SK-N-SH (cell line): ENCODE data around the gene UNC13D.
"Not testable (repeated sequence)": the region's sequence is repeated elsewhere in the genome, so short reads cannot be mapped to it uniquely, and the experiment has no call there.

ENCODE experiments used
- CTCF ChIP-seq: fragments of 200-600 bp; sonication (generic); IDR thresholded peaks from 2 replicates; pipeline ENCODE4 v1.6.1; 2017; ENCODE audit warnings: antibody characterized with exemption, mild to moderate bottlenecking, moderate library complexity
- EP300 ChIP-seq, 2 experiments: IDR thresholded peaks; 2 replicates each; pipeline versions ENCODE4 v1.4.0 to v1.6.1; 2012; ENCODE audit warnings: borderline replicate concordance in 1 of 2, low read depth in 1 of 2, low read length in 1 of 2
- FOSL2 ChIP-seq: IDR thresholded peaks from 2 replicates; pipeline ENCODE4 v1.4.0; 2012; ENCODE audit warnings: low read depth, mild to moderate bottlenecking, moderate library complexity, borderline replicate concordance
- FOXJ3 ChIP-seq: sonication (generic); formaldehyde crosslinking; IDR thresholded peaks from 2 replicates; pipeline ENCODE4 v1.5.1; 2020; ENCODE audit warnings: mild to moderate bottlenecking, missing genetic modification reagents
- MAX ChIP-seq: IDR thresholded peaks from 2 replicates; pipeline ENCODE4 v1.4.0; 2012; ENCODE audit warnings: low read depth
- PBX3 ChIP-seq: IDR thresholded peaks from 2 replicates; pipeline ENCODE4; 2012
- POLR2AphosphoS5 ChIP-seq: IDR thresholded peaks from 2 replicates; pipeline ENCODE4 v1.6.1; 2012; ENCODE audit warnings: low read depth, low read length
- SIN3A ChIP-seq: IDR thresholded peaks from 2 replicates; pipeline ENCODE4 v1.6.1; 2012; ENCODE audit warnings: low read depth, mild to moderate bottlenecking, low read length, moderate library complexity, borderline replicate concordance
- SMC3 ChIP-seq: IDR thresholded peaks from 2 replicates; pipeline ENCODE4 v1.6.1; 2012; ENCODE audit warnings: low read depth, low read length, improper control_type of control experiment
- TAF1 ChIP-seq: IDR thresholded peaks from 2 replicates; pipeline ENCODE4 v1.6.1; 2012; ENCODE audit warnings: low read depth, mild to moderate bottlenecking, low read length, moderate library complexity, borderline replicate concordance
- TCF12 ChIP-seq: IDR thresholded peaks from 2 replicates; pipeline ENCODE4 v1.4.0; 2012
- YY1 ChIP-seq: IDR thresholded peaks from 2 replicates; pipeline ENCODE4 v1.4.0; 2012; ENCODE audit warnings: low read depth, mild to moderate bottlenecking
- TF ChIP-seq, protein P1 (sequence below): IDR thresholded peaks from 2 replicates; pipeline ENCODE4 v1.6.1; 2012; ENCODE audit warnings: mild to moderate bottlenecking, low read depth, low read length, moderate library complexity

- not testable (repeated sequence) for TF ChIP-seq POLR2AphosphoS5; CTCF; SIN3A; YY1; EP300 (IDR thresholded peaks at IDR 0.05; ENCODE audit: borderline replicate concordance in 1 of 2, low read depth in 1 of 2, low read length in 1 of 2); PBX3; FOXJ3 (CRISPR knock-in tag); TAF1; SMC3; TCF12; FOSL2; MAX
- TF ChIP-seq, protein P1, sequence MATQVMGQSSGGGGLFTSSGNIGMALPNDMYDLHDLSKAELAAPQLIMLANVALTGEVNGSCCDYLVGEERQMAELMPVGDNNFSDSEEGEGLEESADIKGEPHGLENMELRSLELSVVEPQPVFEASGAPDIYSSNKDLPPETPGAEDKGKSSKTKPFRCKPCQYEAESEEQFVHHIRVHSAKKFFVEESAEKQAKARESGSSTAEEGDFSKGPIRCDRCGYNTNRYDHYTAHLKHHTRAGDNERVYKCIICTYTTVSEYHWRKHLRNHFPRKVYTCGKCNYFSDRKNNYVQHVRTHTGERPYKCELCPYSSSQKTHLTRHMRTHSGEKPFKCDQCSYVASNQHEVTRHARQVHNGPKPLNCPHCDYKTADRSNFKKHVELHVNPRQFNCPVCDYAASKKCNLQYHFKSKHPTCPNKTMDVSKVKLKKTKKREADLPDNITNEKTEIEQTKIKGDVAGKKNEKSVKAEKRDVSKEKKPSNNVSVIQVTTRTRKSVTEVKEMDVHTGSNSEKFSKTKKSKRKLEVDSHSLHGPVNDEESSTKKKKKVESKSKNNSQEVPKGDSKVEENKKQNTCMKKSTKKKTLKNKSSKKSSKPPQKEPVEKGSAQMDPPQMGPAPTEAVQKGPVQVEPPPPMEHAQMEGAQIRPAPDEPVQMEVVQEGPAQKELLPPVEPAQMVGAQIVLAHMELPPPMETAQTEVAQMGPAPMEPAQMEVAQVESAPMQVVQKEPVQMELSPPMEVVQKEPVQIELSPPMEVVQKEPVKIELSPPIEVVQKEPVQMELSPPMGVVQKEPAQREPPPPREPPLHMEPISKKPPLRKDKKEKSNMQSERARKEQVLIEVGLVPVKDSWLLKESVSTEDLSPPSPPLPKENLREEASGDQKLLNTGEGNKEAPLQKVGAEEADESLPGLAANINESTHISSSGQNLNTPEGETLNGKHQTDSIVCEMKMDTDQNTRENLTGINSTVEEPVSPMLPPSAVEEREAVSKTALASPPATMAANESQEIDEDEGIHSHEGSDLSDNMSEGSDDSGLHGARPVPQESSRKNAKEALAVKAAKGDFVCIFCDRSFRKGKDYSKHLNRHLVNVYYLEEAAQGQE = not testable (repeated sequence)
These were observed 20.7 kb upstream of the UNC13D start for GRCh38 chr17:75864887-75865286.
